Measurements from ENCODE around the gene KCNIP4. TPM values are rescaled to one million over a fixed set of nuclear protein-coding genes. Genes with fewer than 3 reads are reported as not detected.

Gene KCNIP4
- total and polyA plus RNA-seq, 2 of the 4 experiments (the other 2 are of a cell fraction), result not detected

DNA sequence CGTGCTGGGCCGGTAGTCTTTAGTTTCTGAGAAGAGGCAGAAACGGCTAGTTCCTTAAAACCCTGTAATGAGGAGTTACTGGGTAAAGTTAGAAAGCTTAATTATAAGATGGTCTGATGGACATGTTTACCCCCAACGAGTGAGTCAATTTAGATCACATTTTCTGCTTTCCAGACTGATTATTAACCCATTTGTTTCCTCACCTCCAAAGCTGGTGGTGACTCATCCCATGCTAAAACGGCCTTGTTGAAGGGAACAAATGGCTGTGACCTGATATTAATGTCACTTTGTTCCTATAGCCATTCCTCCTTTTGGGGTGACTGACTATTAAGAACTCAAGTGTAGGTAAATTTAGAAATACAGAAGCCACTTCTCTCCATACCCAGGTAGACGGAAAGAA lies 232.0 kb downstream of the KCNIP4 start:
- Histone ChIP-seq H4K5ac (ENCODE audit: low read depth, low read length) (no peak overlapping the region), H3K4ac (ENCODE audit: low read depth, low read length) (no peak overlapping the region), H4K91ac (ENCODE audit: insufficient read depth, low read depth, low read length) (no peak overlapping the region), H3K4me2 (ENCODE audit: low read depth, low read length) (no peak overlapping the region), H3K14ac (replicated peaks; ENCODE audit: low read depth, low read length) (no peak overlapping the region), H2BK120ac (ENCODE audit: low read depth, low read length) (no peak overlapping the region), H4K20me1 (ENCODE audit: insufficient read depth, low read length) (no peaks in the 10 kb centered on the region), H3K56ac (ENCODE audit: extremely low read depth, insufficient read depth, low read length) (no peak overlapping the region), H2AK9ac (replicated peaks; ENCODE audit: low read depth, low read length, poor library complexity) (no peak overlapping the region), H3K27ac (ENCODE audit: insufficient read depth, low read length) (no peak overlapping the region), H2BK15ac (ENCODE audit: low read depth, low read length) (no peak overlapping the region), H3K79me1 (ENCODE audit: low read depth in 1 of 2, low read length in 2 of 2) (no peaks in the 10 kb centered on the region), H2BK20ac (ENCODE audit: low read depth, low read length) (no peak overlapping the region), H2AFZ (replicated peaks; ENCODE audit: low read length, poor library complexity) (no peak overlapping the region), H3K18ac (ENCODE audit: low read depth, low read length) (no peak overlapping the region), H4K8ac (ENCODE audit: low read depth in 2 of 2, low read length in 2 of 2) (no peak overlapping the region), H3K27me3 (ENCODE audit: control insufficient read depth, insufficient read depth, low read length) (no peaks in the 10 kb centered on the region), H3K9ac (ENCODE audit: low read depth, low read length) (no peak overlapping the region), H3K4me1 (ENCODE audit: control insufficient read depth, insufficient read depth, low read length) (no peaks in the 10 kb centered on the region), H2AK5ac (ENCODE audit: low read depth, low read length) (no peak overlapping the region), H3K9me3 (ENCODE audit: control insufficient read depth, insufficient read depth, low read length) (no peaks in the 10 kb centered on the region), H2BK5ac (ENCODE audit: low read depth, low read length, poor library complexity, severe bottlenecking) (no peak overlapping the region), H3K4me3 (ENCODE audit: insufficient read depth, low read depth, low read length) (no peak overlapping the region), H3K23ac (ENCODE audit: low read depth, low read length) (no peak overlapping the region), H3K9me1 (ENCODE audit: insufficient read depth, low read length) (no peaks in the 10 kb centered on the region), H3K36me3 (ENCODE audit: control insufficient read depth, insufficient read depth, low read length) (no peaks in the 10 kb centered on the region)
- intact Hi-C loops (cut with micrococcal nuclease), result no loop called here
- in situ Hi-C loops (cut with MboI; ENCODE audit: low sequenced_read_pairs), result no loop called here
- CTCF ChIA-PET, result no interaction called here
- dilution Hi-C loops (cut with HindIII; ENCODE audit: low sequenced_read_pairs, unreplicated experiment), result no loop called here
- no peak for ATAC-seq (ENCODE audit: low read depth)
- no TSS peak for BruUV-seq (replicated peaks)
- POLR2A ChIA-PET (ENCODE audit: unreplicated experiment), result no interaction called here
- DNase-seq, result no peak
- TF ChIP-seq BHLHE40 (IDR thresholded peaks at IDR 0.05; ENCODE audit: low read depth, low read length) (no peak), MXI1 (IDR thresholded peaks at IDR 0.05; ENCODE audit: borderline replicate concordance, low read depth, low read length) (no peak), NFE2L2 (IDR thresholded peaks at IDR 0.05; ENCODE audit: low read depth, low read length) (no peak), POLR2A (IDR thresholded peaks at IDR 0.05; ENCODE audit: low read depth, low read length) (no peak), CEBPB (IDR thresholded peaks at IDR 0.05; ENCODE audit: low read depth, low read length) (no peak), SMC3 (IDR thresholded peaks at IDR 0.05; ENCODE audit: low read depth, low read length) (no peak), FOS (IDR thresholded peaks at IDR 0.05; ENCODE audit: low read depth, low read length) (no peak), RAD21 (IDR thresholded peaks at IDR 0.05; ENCODE audit: low read length) (no peak), RCOR1 (IDR thresholded peaks at IDR 0.05; ENCODE audit: insufficient replicate concordance, low read length) (no peak), MAZ (IDR thresholded peaks at IDR 0.05; ENCODE audit: borderline replicate concordance, low read depth, low read length) (no peak), MAFK (IDR thresholded peaks at IDR 0.05; ENCODE audit: low read depth, low read length) (no peak), RFX5 (IDR thresholded peaks at IDR 0.05; ENCODE audit: low read depth, low read length) (no peak)
- TF ChIP-seq, protein P1, sequence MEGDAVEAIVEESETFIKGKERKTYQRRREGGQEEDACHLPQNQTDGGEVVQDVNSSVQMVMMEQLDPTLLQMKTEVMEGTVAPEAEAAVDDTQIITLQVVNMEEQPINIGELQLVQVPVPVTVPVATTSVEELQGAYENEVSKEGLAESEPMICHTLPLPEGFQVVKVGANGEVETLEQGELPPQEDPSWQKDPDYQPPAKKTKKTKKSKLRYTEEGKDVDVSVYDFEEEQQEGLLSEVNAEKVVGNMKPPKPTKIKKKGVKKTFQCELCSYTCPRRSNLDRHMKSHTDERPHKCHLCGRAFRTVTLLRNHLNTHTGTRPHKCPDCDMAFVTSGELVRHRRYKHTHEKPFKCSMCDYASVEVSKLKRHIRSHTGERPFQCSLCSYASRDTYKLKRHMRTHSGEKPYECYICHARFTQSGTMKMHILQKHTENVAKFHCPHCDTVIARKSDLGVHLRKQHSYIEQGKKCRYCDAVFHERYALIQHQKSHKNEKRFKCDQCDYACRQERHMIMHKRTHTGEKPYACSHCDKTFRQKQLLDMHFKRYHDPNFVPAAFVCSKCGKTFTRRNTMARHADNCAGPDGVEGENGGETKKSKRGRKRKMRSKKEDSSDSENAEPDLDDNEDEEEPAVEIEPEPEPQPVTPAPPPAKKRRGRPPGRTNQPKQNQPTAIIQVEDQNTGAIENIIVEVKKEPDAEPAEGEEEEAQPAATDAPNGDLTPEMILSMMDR (conservative IDR thresholded peaks at IDR 0.05; ENCODE audit: low read depth, low read length), result no peak
- TF ChIP-seq, protein P2, sequence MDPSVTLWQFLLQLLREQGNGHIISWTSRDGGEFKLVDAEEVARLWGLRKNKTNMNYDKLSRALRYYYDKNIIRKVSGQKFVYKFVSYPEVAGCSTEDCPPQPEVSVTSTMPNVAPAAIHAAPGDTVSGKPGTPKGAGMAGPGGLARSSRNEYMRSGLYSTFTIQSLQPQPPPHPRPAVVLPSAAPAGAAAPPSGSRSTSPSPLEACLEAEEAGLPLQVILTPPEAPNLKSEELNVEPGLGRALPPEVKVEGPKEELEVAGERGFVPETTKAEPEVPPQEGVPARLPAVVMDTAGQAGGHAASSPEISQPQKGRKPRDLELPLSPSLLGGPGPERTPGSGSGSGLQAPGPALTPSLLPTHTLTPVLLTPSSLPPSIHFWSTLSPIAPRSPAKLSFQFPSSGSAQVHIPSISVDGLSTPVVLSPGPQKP (IDR thresholded peaks at IDR 0.05; ENCODE audit: borderline replicate concordance, low read depth, low read length), result no peak
- TF ChIP-seq, protein P3, sequence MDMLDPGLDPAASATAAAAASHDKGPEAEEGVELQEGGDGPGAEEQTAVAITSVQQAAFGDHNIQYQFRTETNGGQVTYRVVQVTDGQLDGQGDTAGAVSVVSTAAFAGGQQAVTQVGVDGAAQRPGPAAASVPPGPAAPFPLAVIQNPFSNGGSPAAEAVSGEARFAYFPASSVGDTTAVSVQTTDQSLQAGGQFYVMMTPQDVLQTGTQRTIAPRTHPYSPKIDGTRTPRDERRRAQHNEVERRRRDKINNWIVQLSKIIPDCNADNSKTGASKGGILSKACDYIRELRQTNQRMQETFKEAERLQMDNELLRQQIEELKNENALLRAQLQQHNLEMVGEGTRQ (IDR thresholded peaks at IDR 0.05; ENCODE audit: low read depth, low read length), result no peak
- no CpG with 5 or more reads among the region's 6 CpGs for WGBS, 2 experiments (ENCODE audit: extremely low coverage in 2 of 2, insufficient read length in 1 of 2)
